Erythroblast (primary cell): Measurements from ENCODE around the gene NCKAP5.

Experiments
- GATA1 ChIP-seq: IDR thresholded peaks from 2 replicates; pipeline ENCODE4 v1.6.1; 2011; ENCODE audit warnings: low read depth, mild to moderate bottlenecking, control low read depth, low read length, moderate library complexity
- POLR2A ChIP-seq: IDR thresholded peaks from 2 replicates; pipeline ENCODE4 v1.6.1; 2011; ENCODE audit warnings: mild to moderate bottlenecking, low read length

- TF ChIP-seq POLR2A (no peak), GATA1 (no peak)
These were observed 187.3 kb downstream of the NCKAP5 start for GRCh38 chr2:133380991-133381390.
